ENCODE measurements around the gene HERC4.
A peak's percentile ranks its signal among the peaks of the same experiment; 100 is the strongest.

Gene HERC4

DNA sequence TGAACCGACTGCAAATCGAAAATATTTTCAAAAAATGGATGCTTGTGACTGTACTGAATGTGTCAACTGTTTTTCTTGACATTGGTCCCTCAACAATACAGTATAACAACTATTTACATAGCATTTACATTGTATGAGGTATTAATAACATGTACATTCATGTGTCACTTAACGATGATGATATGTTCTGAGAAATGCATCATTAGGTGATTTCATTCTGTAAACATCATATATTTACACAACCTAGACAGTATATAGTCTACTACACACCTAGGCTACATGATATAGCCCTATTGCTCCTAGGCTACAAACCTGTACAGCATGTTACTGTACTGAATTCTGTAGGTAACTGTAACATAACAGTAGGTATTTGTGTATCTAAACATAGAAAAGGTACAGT lies 150.9 kb downstream of the HERC4 start:
- no peaks in the 10 kb centered on the region for H3K9me3 ChIP-seq (ENCODE audit: control insufficient read depth, insufficient read depth, low read length)
- no peaks in the 10 kb centered on the region for H3K4me1 ChIP-seq (ENCODE audit: control insufficient read depth, insufficient read depth, low read length)
- H3K27ac ChIP-seq (ENCODE audit: low read depth, low read length): no peak overlapping the region
- H3K9ac ChIP-seq (ENCODE audit: low read depth, low read length): no peak overlapping the region
- H3K27me3 ChIP-seq (ENCODE audit: control insufficient read depth, insufficient read depth, low read length): no peaks in the 10 kb centered on the region
- no peak overlapping the region for H3K4me3 ChIP-seq (ENCODE audit: low read depth, low read length)
- H3K36me3 ChIP-seq (ENCODE audit: control insufficient read depth, insufficient read depth, low read length): peaks cover 30% of the 10 kb centered on the region

- H3K4me1 ChIP-seq (ENCODE audit: control insufficient read depth, insufficient read depth, low read length): no peaks in the 10 kb centered on the region
- no peaks in the 10 kb centered on the region for H3K27me3 ChIP-seq (ENCODE audit: control insufficient read depth, insufficient read depth, low read length)
- H3K4me3 ChIP-seq (ENCODE audit: low read depth, low read length): no peak overlapping the region
- no peak overlapping the region for H3K27ac ChIP-seq (ENCODE audit: low read depth, low read length)
- peaks cover 34% of the 10 kb centered on the region for H3K36me3 ChIP-seq (ENCODE audit: control insufficient read depth, insufficient read depth, low read length)
- no peak overlapping the region for H3K9ac ChIP-seq (ENCODE audit: low read depth, low read length)
- no peaks in the 10 kb centered on the region for H3K9me3 ChIP-seq (ENCODE audit: control insufficient read depth, insufficient read depth, low read length)
These were observed 151.5 kb downstream of the HERC4 start for GRCh38 chr10:67923551-67923950.

GRCh38 chr10:67921065-67921464 lies 154.0 kb downstream of the HERC4 start:
- H3K27ac ChIP-seq (ENCODE audit: low read depth, low read length): peak overlapping the region; percentile 10

DNA sequence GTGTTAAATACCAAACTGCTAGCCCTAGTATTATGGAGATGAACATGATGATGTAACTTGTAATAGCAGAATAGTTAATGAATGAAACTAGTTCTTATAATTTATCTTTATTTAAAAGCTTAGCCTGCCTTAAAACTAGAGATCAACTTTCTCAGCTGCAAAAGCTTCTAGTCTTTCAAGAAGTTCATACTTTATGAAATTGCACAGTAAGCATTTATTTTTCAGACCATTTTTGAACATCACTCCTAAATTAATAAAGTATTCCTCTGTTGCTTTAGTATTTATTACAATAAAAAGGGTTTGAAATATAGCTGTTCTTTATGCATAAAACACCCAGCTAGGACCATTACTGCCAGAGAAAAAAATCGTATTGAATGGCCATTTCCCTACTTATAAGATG lies 157.4 kb downstream of the HERC4 start:
- no peak overlapping the region for H3K9ac ChIP-seq (ENCODE audit: low read depth, low read length)
- no peaks in the 10 kb centered on the region for H3K9me3 ChIP-seq (ENCODE audit: control insufficient read depth, insufficient read depth, low read length)
- H3K27me3 ChIP-seq (ENCODE audit: control insufficient read depth, insufficient read depth, low read length): no peaks in the 10 kb centered on the region
- H3K4me3 ChIP-seq (ENCODE audit: low read depth, low read length): no peak overlapping the region
- peaks cover 73% of the 10 kb centered on the region for H3K36me3 ChIP-seq (ENCODE audit: control insufficient read depth, insufficient read depth, low read length)
- no peaks in the 10 kb centered on the region for H3K4me1 ChIP-seq (ENCODE audit: control insufficient read depth, insufficient read depth, low read length)
- no peak overlapping the region for H3K27ac ChIP-seq (ENCODE audit: low read depth, low read length)

More at GRCh38 chr10:67921065-67921464, 154.0 kb downstream of the HERC4 start:
- no peak overlapping the region for H3K4me3 ChIP-seq (ENCODE audit: low read depth, low read length)
- H3K27me3 ChIP-seq (ENCODE audit: control insufficient read depth, insufficient read depth, low read length): no peaks in the 10 kb centered on the region
- H3K4me1 ChIP-seq (ENCODE audit: control insufficient read depth, insufficient read depth, low read length): no peaks in the 10 kb centered on the region
- no peak overlapping the region for H3K9ac ChIP-seq (ENCODE audit: low read depth, low read length)
- H3K9me3 ChIP-seq (ENCODE audit: control insufficient read depth, insufficient read depth, low read length): no peaks in the 10 kb centered on the region
- peaks cover 56% of the 10 kb centered on the region for H3K36me3 ChIP-seq (ENCODE audit: control insufficient read depth, insufficient read depth, low read length)

GRCh38 chr10:67917169-67917568 lies 157.9 kb downstream of the HERC4 start:
- Histone ChIP-seq H3K4me1 (ENCODE audit: control insufficient read depth, insufficient read depth, low read length) (no peaks in the 10 kb centered on the region), H3K27me3 (ENCODE audit: control insufficient read depth, insufficient read depth, low read length) (no peaks in the 10 kb centered on the region), H3K36me3 (ENCODE audit: control insufficient read depth, insufficient read depth, low read length) (peaks cover 74% of the 10 kb centered on the region), H3K4me3 (ENCODE audit: low read depth, low read length) (no peak overlapping the region), H3K9ac (ENCODE audit: low read depth, low read length) (no peak overlapping the region), H3K27ac (ENCODE audit: low read depth, low read length) (peak overlapping the region; percentile 14), H3K9me3 (ENCODE audit: control insufficient read depth, insufficient read depth, low read length) (no peaks in the 10 kb centered on the region)

DNA sequence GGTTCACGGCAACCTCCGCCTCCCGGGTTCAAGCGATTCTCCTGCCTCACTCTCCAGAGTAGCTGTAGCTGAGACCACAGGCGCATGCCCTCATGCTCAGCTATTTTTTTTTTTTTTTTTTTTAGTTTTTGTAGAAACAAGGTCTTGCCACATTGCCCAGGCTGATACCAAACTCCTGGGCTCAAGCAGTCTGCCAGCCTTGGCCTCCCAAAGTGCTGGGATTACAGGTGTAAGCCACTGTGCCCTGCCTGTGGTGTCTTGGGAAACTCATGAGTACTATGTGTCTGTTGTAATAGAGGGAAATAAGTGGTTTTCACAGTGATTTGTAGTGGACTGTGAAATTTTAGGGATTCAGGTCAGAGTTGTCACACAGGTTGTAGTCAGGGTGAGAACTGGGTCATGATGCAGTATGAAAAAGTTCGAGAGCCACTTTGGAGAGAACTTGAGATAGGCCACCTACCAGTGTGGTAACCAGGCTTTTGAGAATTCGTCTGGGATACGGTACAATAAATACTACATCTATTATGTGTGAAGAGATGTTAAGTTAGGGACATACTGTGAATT lies 160.2 kb downstream of the HERC4 start:
- Histone ChIP-seq H3K9ac (ENCODE audit: low read depth, low read length) (no peak overlapping the region), H3K36me3 (ENCODE audit: control insufficient read depth, insufficient read depth, low read length) (peaks cover 90% of the 10 kb centered on the region), H3K4me1 (ENCODE audit: control insufficient read depth, insufficient read depth, low read length) (no peaks in the 10 kb centered on the region), H3K4me3 (ENCODE audit: low read depth, low read length) (no peak overlapping the region), H3K27ac (ENCODE audit: low read depth, low read length) (no peak overlapping the region), H3K9me3 (ENCODE audit: control insufficient read depth, insufficient read depth, low read length) (no peaks in the 10 kb centered on the region), H3K27me3 (ENCODE audit: control insufficient read depth, insufficient read depth, low read length) (no peaks in the 10 kb centered on the region)

DNA sequence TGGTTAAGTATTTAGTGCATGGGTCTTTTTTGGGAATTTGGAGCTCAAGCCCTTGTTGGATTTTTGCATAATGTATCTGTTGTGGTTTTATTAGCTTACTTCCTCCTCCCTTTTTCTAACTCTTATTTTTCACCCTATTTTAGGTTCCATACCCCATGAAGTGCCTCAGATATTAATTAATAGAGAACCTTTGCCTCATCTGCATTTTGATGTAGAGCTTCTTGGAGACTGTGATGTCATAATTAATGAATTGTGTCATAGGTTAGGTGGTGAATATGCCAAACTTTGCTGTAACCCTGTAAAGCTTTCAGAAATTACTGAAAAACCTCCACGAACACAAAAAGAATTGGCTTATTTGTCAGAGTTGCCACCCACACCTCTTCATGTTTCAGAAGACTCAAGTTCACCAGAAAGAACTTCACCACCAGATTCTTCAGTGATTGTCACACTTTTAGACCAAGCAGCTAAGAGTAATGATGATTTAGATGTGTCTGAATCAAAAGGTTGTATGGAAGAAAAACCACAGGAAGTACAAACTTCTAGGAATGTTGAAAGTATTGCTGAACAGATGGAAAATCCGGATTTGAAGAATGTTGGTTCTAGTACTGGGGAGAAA lies 162.6 kb downstream of the HERC4 start:
- Histone ChIP-seq H3K27me3 (ENCODE audit: control insufficient read depth, insufficient read depth, low read length) (no peaks in the 10 kb centered on the region), H3K36me3 (ENCODE audit: control insufficient read depth, insufficient read depth, low read length) (peaks cover 97% of the 10 kb centered on the region), H3K27ac (ENCODE audit: low read depth, low read length) (no peak overlapping the region), H3K4me1 (ENCODE audit: control insufficient read depth, insufficient read depth, low read length) (no peaks in the 10 kb centered on the region), H3K4me3 (ENCODE audit: low read depth, low read length) (no peak overlapping the region), H3K9me3 (ENCODE audit: control insufficient read depth, insufficient read depth, low read length) (no peaks in the 10 kb centered on the region), H3K9ac (ENCODE audit: low read depth, low read length) (no peak overlapping the region)

DNA sequence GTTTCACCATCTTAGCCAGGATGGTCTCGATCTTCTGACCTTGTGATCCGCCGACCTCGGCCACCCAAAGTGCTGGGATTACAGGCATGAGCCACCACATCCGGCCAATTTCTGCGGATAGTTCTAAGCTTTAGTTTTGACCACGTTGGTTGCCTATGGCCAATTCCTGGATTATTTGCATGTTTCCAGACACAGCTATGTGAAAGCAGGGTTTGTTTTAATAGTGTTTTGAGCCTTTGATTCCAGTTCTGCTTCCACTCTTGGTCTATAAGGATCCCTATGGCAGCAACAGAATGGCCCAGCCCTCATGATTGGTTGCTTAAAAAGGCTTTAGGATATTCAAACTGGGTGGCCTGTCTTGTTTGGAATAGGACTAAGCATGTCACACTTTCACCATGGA lies 171.5 kb downstream of the HERC4 start:
- Histone ChIP-seq H3K4me1 (ENCODE audit: control insufficient read depth, insufficient read depth, low read length) (0 out of 2 replicates have a peak, but pooled peaks cover 3% of the 10 kb centered on the region), H3K27me3 (ENCODE audit: control insufficient read depth, insufficient read depth, low read length) (no peaks in the 10 kb centered on the region), H3K9ac (ENCODE audit: low read depth, low read length) (no peak overlapping the region), H3K27ac (ENCODE audit: low read depth, low read length) (no peak overlapping the region), H3K36me3 (ENCODE audit: control insufficient read depth, insufficient read depth, low read length) (peaks cover 97% of the 10 kb centered on the region), H3K9me3 (ENCODE audit: control insufficient read depth, insufficient read depth, low read length) (no peaks in the 10 kb centered on the region), H3K4me3 (ENCODE audit: low read depth, low read length) (no peak overlapping the region)

DNA sequence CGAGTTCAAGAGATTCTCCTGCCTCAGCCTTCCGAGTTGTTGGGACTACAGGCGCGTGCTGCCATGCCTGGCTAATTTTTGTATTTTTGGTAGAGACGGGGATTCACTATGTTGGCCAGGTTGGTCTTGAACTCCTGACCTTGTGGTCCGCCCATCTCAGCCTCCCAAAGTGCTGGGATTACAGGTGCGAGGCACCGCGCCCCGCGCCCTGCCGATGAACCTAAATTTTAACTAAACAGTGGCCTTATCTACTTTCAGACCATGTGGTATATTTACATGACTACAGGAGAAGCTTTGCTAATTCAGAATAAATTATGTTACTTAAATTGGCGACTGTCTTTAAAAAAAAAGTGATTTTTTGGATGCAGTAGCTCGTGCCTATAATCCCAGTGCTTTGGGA lies 181.4 kb downstream of the HERC4 start:
- Histone ChIP-seq H3K9ac (ENCODE audit: low read depth, low read length) (no peak overlapping the region), H3K36me3 (ENCODE audit: control insufficient read depth, insufficient read depth, low read length) (peaks cover 100% of the 10 kb centered on the region), H3K27me3 (ENCODE audit: control insufficient read depth, insufficient read depth, low read length) (no peaks in the 10 kb centered on the region), H3K4me3 (ENCODE audit: low read depth, low read length) (no peak overlapping the region), H3K4me1 (ENCODE audit: control insufficient read depth, insufficient read depth, low read length) (0 out of 2 replicates have a peak, but pooled peaks cover 2% of the 10 kb centered on the region), H3K9me3 (ENCODE audit: control insufficient read depth, insufficient read depth, low read length) (no peaks in the 10 kb centered on the region), H3K27ac (ENCODE audit: low read depth, low read length) (no peak overlapping the region)

DNA sequence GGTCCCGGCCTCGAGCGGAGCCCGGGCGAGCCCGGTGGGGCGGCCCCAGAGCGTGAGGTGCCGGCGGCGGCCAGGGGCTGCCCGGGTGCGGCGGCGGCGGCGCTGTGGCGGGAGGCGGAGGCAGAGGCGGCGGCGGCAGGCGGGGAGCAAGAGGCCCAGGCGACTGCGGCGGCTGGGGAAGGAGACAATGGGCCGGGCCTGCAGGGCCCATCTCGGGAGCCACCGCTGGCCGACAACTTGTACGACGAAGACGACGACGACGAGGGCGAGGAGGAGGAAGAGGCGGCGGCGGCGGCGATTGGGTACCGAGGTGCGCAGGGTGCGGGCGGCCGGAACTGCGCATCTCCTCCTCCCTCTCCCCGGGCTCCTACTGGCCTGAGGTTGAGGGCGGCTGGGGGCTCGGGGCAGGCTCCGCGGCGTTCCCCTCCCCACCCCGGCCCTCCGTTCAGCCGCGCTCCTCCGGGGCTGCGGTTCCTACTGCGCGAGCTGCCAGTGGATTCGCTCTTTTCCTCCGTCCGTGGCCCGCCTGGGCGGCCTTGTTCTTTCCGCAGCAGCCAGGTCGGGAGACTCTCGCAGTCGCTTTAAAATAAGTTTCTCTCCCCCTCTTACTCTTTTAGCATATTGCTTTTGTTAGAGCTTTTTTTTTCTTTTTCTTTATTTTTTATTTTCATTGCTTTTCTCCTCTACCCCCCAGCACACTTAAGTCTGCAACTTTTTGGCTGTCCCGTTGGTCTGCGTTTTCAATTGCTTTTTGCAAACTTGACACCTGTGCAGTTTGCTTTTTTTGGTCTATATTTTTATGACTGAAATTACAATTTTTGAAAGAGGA lies 190.0 kb downstream of the HERC4 start:
- H3K27ac ChIP-seq (ENCODE audit: low read depth, low read length): peak overlapping the region; percentile 93
- peak overlapping the region; percentile 85 for H3K9ac ChIP-seq (ENCODE audit: low read depth, low read length)
- peaks cover 39% of the 10 kb centered on the region for H3K36me3 ChIP-seq (ENCODE audit: control insufficient read depth, insufficient read depth, low read length)
- peak overlapping the region; percentile 81 for H3K4me3 ChIP-seq (ENCODE audit: low read depth, low read length)
- no peaks in the 10 kb centered on the region for H3K27me3 ChIP-seq (ENCODE audit: control insufficient read depth, insufficient read depth, low read length)
- H3K9me3 ChIP-seq (ENCODE audit: control insufficient read depth, insufficient read depth, low read length): no peaks in the 10 kb centered on the region
- 0 out of 2 replicates have a peak, but pooled peaks cover 16% of the 10 kb centered on the region for H3K4me1 ChIP-seq (ENCODE audit: control insufficient read depth, insufficient read depth, low read length)

GRCh38 chr10:67884313-67884841 lies 190.7 kb downstream of the HERC4 start, which contains the start of gene SIRT1:
TSS of gene SIRT1 (plus strand) at chr10:67884656. CDS start at chr10:67884722, 66 bp downstream.
- H3K9me3 ChIP-seq (ENCODE audit: control insufficient read depth, insufficient read depth, low read length): no peaks in the 10 kb centered on the region
- 0 out of 2 replicates have a peak, but pooled peaks cover 16% of the 10 kb centered on the region for H3K4me1 ChIP-seq (ENCODE audit: control insufficient read depth, insufficient read depth, low read length)
- H3K4me3 ChIP-seq (ENCODE audit: low read depth, low read length): peak within 1 kb of the TSS; percentile 81
- H3K27ac ChIP-seq (ENCODE audit: low read depth, low read length): peak within 1 kb of the TSS; percentile 93
- H3K27me3 ChIP-seq (ENCODE audit: control insufficient read depth, insufficient read depth, low read length): no peaks in the 10 kb centered on the region
- peaks cover 32% of the 10 kb centered on the region for H3K36me3 ChIP-seq (ENCODE audit: control insufficient read depth, insufficient read depth, low read length)
- H3K9ac ChIP-seq (ENCODE audit: low read depth, low read length): peak within 1 kb of the TSS; percentile 85

Measured in HUES48 (cell line).